ENCODE measurements around the gene CEND1. TPM values are rescaled to one million over a fixed set of nuclear protein-coding genes. Genes with fewer than 3 reads are reported as not detected.

Gene CEND1
- total and polyA plus RNA-seq, 2 of the 13 experiments (the other 11 are each of a cell fraction or from before 2014, with no cell fraction given) = not detected

DNA sequence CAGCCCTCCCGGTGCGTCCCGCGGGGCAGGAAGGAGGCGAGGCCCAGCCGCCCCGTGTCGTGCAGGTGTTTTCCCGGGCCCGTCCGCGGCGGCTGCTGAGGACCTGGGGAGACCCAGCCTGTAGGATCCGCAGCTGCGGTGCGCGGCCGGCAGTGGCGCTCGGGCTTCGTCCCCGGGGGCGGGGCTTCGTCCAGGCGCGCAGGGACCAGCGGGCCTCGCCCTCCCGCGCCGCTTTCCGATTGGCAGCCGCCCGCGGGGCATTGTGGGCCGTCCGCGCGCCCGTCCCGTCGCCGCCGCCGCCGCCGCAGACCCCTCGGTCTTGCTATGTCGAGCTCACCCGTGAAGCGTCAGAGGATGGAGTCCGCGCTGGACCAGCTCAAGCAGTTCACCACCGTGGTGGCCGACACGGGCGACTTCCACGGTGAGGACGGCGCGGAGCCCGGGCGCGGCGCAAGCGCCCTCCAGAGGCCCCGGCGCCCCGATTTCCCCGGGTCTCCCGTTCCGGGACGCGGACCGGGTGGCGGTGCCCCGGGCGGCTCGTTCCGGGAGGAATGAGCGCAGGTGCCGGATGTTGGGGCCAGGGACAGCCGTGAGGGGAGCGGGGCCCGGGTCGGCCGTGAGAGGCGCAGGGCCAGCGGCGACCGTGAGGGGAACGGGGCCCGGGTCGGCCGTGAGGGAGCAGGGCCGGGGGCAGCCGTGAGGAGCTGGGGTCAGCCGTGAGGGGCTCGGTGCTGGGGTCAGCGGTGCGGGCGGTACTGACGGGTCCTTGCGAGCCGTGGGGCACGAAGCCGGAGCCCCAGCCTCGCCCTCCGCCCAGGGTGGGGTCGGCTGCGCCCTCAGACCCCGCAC, 42.5 kb downstream of the CEND1 start, which contains the start of gene TALDO1 (continued):
- TF ChIP-seq ZFAT (CRISPR knock-in tag; conservative IDR thresholded peaks at IDR 0.05) (0 out of 2 replicates have a peak, but pooled peaks have one; percentile 71), TMF1 (CRISPR knock-in tag; IDR thresholded peaks at IDR 0.05; ENCODE audit: low read depth) (peak; percentile 75), ZNF570 (CRISPR knock-in tag; IDR thresholded peaks at IDR 0.05; ENCODE audit: borderline replicate concordance) (no peak; the same call in 1 of the 2 replicates), RCOR2 (CRISPR knock-in tag; IDR thresholded peaks at IDR 0.05) (no peak), ZSCAN29 (CRISPR knock-in tag; conservative IDR thresholded peaks at IDR 0.05) (0 out of 2 replicates have a peak, but pooled peaks have one; percentile 53), KLF6 (CRISPR knock-in tag; IDR thresholded peaks at IDR 0.05) (no peak), TEAD3 (CRISPR knock-in tag; optimal IDR thresholded peaks at IDR 0.05; ENCODE audit: borderline replicate concordance) (peak; percentile 3), ZNF138 (CRISPR knock-in tag; IDR thresholded peaks at IDR 0.05; ENCODE audit: low read depth) (peak; percentile 81; the same call in 1 of the 2 replicates), ZNF891 (CRISPR knock-in tag; IDR thresholded peaks at IDR 0.05) (no peak), TOPORS (CRISPR knock-in tag; IDR thresholded peaks at IDR 0.05) (no peak), ETV5 (CRISPR knock-in tag; IDR thresholded peaks at IDR 0.05; ENCODE audit: borderline replicate concordance) (0 out of 2 replicates have a peak, but pooled peaks have one; percentile 22), IKZF1 (IDR thresholded peaks at IDR 0.05) (no peak), SALL2 (CRISPR knock-in tag; IDR thresholded peaks at IDR 0.05) (no peak), NRL (CRISPR knock-in tag; IDR thresholded peaks at IDR 0.05; ENCODE audit: borderline replicate concordance) (no peak; the same call in 1 of the 2 replicates), PRMT3 (CRISPR knock-in tag; IDR thresholded peaks at IDR 0.05; ENCODE audit: borderline replicate concordance, low read depth) (peak; percentile 34; the same call in 1 of the 2 replicates), ZNF747 (CRISPR knock-in tag; IDR thresholded peaks at IDR 0.05; ENCODE audit: borderline replicate concordance) (peak; percentile 61; the same call in 1 of the 2 replicates), RBM39 (IDR thresholded peaks at IDR 0.05; ENCODE audit: low read depth, low read length, poor library complexity, severe bottlenecking) (no peak), KLF9 (CRISPR knock-in tag; IDR thresholded peaks at IDR 0.05; ENCODE audit: low read depth) (no peak), MAFF (IDR thresholded peaks at IDR 0.05; ENCODE audit: low read depth, low read length) (no peak), NR1H2 (CRISPR knock-in tag; IDR thresholded peaks at IDR 0.05; ENCODE audit: borderline replicate concordance, low read depth) (no peak), YEATS4 (CRISPR knock-in tag; IDR thresholded peaks at IDR 0.05; ENCODE audit: borderline replicate concordance) (peak; percentile 42; the same call in 1 of the 2 replicates), ZNF333 (CRISPR knock-in tag; IDR thresholded peaks at IDR 0.05; ENCODE audit: borderline replicate concordance) (0 out of 2 replicates have a peak, but pooled peaks have one; percentile 63), ISX (CRISPR knock-in tag; conservative IDR thresholded peaks at IDR 0.05) (no peak; the same call in 1 of the 2 replicates), CREM (IDR thresholded peaks at IDR 0.05) (no peak), CREM (CRISPR knock-in tag; IDR thresholded peaks at IDR 0.05) (no peak), CENPT (CRISPR knock-in tag; IDR thresholded peaks at IDR 0.05; ENCODE audit: low read depth) (no peak; the same call in 1 of the 2 replicates), MEIS2 (CRISPR knock-in tag; IDR thresholded peaks at IDR 0.05) (0 out of 2 replicates have a peak, but pooled peaks have one; percentile 53)
- TF ChIP-seq, protein P1, sequence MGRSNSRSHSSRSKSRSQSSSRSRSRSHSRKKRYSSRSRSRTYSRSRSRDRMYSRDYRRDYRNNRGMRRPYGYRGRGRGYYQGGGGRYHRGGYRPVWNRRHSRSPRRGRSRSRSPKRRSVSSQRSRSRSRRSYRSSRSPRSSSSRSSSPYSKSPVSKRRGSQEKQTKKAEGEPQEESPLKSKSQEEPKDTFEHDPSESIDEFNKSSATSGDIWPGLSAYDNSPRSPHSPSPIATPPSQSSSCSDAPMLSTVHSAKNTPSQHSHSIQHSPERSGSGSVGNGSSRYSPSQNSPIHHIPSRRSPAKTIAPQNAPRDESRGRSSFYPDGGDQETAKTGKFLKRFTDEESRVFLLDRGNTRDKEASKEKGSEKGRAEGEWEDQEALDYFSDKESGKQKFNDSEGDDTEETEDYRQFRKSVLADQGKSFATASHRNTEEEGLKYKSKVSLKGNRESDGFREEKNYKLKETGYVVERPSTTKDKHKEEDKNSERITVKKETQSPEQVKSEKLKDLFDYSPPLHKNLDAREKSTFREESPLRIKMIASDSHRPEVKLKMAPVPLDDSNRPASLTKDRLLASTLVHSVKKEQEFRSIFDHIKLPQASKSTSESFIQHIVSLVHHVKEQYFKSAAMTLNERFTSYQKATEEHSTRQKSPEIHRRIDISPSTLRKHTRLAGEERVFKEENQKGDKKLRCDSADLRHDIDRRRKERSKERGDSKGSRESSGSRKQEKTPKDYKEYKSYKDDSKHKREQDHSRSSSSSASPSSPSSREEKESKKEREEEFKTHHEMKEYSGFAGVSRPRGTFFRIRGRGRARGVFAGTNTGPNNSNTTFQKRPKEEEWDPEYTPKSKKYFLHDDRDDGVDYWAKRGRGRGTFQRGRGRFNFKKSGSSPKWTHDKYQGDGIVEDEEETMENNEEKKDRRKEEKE (IDR thresholded peaks at IDR 0.05) = no peak
- TF ChIP-seq, protein P2, sequence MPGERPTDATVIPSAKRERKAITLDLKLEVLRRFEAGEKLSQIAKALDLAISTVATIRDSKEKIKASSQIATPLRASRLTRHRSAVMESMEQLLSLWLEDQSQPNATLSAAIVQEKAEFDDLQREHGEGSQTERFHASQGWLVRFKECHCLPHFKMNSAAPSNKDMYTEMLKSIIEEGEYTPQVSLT (CRISPR knock-in tag; IDR thresholded peaks at IDR 0.05; ENCODE audit: borderline replicate concordance, low read depth) = no peak

Measured in HepG2 (cell line).